HG03097 (cell line): ENCODE data around the gene NKAIN1.
"Not testable (repeated sequence)": the region's sequence is repeated elsewhere in the genome, so short reads cannot be mapped to it uniquely, and the experiment has no call there.

Source experiments
- ATAC-seq: cut with Tn5 transposase; IDR thresholded peaks from one replicate; pipeline ENCODE4 v1.9.1; 2021; ENCODE audit not compliant: unreplicated experiment, low FRiP score

The NKAIN1 gene

GRCh38 chr1:31239653-31240241 lies at the start of gene NKAIN1:
Gene NKAIN1, minus strand, starts transcription at chr1:31239887. Its CDS starts 340 bp downstream, at chr1:31239547.
- no peak for ATAC-seq

- no peak for ATAC-seq
Measured at GRCh38 chr1:31289021-31289420, 49.3 kb upstream of the NKAIN1 start.

GRCh38 chr1:31287791-31288190 lies 48.1 kb upstream of the NKAIN1 start:
- not testable (repeated sequence) for ATAC-seq

- ATAC-seq: not testable (repeated sequence)
Measured at GRCh38 chr1:31282426-31282825, 42.7 kb upstream of the NKAIN1 start.

- ATAC-seq: no peak
Measured at GRCh38 chr1:31273619-31274018, 33.9 kb upstream of the NKAIN1 start.

- no peak for ATAC-seq
Measured at GRCh38 chr1:31272369-31272768, 32.7 kb upstream of the NKAIN1 start.

GRCh38 chr1:31266547-31266946 lies 26.9 kb upstream of the NKAIN1 start:
- ATAC-seq: no peak

- ATAC-seq: no peak
Measured at GRCh38 chr1:31264790-31265386, 25.2 kb upstream of the NKAIN1 start.

GRCh38 chr1:31263408-31263807 lies 23.7 kb upstream of the NKAIN1 start:
- no peak for ATAC-seq

- not testable (repeated sequence) for ATAC-seq
Measured at GRCh38 chr1:31262393-31262792, 22.7 kb upstream of the NKAIN1 start.

- ATAC-seq: no peak
Measured at GRCh38 chr1:31261916-31262315, 22.2 kb upstream of the NKAIN1 start.

- no peak for ATAC-seq
Measured at GRCh38 chr1:31259746-31260145, 20.1 kb upstream of the NKAIN1 start.

GRCh38 chr1:31258581-31258980 lies 18.9 kb upstream of the NKAIN1 start:
- no peak for ATAC-seq

- no peak for ATAC-seq
Measured at GRCh38 chr1:31257213-31257612, 17.5 kb upstream of the NKAIN1 start.

GRCh38 chr1:31249854-31250253 lies 10.2 kb upstream of the NKAIN1 start:
- ATAC-seq: no peak

GRCh38 chr1:31248276-31248675 lies 8.6 kb upstream of the NKAIN1 start:
- no peak for ATAC-seq

- no peak for ATAC-seq
Measured at GRCh38 chr1:31244326-31244725, 4.6 kb upstream of the NKAIN1 start.

- ATAC-seq: no peak
Measured at GRCh38 chr1:31243501-31244286, 4.0 kb upstream of the NKAIN1 start.

- no peak for ATAC-seq
Measured at GRCh38 chr1:31241321-31241720, 1.6 kb upstream of the NKAIN1 start.

GRCh38 chr1:31238986-31239613 lies 587 bp downstream of the NKAIN1 start:
- no peak for ATAC-seq

- ATAC-seq: no peak
Measured at GRCh38 chr1:31238612-31238985, 1.1 kb downstream of the NKAIN1 start.
